Adrenal gland (tissue), 5 donors: Measurements from ENCODE around the gene ST8SIA6.

Source experiments
- POLR2A ChIP-seq, 2 donors: fragments of 450-650 bp; IDR thresholded peaks; one replicate each; pipeline ENCODE4 v1.6.1; 2017; ENCODE audit warnings: antibody characterized with exemption in 2 of 2, mild to moderate bottlenecking in 2 of 2, moderate library complexity in 1 of 2
- TF ChIP-seq, protein P1 (sequence below), 6 experiments: fragments of 450-650 bp in 4 of 6; fragments of 200-600 bp in 2 of 6; sonication (generic) in 1 of 6; IDR thresholded peaks; 1 replicate in 5 of 6; 2 replicates in 1 of 6; pipeline versions ENCODE4 v1.5.1 to v1.8.0; 2016 to 2021; ENCODE audit warnings: antibody characterized with exemption in 6 of 6, mild to moderate bottlenecking in 2 of 6, moderate library complexity in 1 of 6
- donor health status: DM: no; HTN: no; CAD: no.

DNA sequence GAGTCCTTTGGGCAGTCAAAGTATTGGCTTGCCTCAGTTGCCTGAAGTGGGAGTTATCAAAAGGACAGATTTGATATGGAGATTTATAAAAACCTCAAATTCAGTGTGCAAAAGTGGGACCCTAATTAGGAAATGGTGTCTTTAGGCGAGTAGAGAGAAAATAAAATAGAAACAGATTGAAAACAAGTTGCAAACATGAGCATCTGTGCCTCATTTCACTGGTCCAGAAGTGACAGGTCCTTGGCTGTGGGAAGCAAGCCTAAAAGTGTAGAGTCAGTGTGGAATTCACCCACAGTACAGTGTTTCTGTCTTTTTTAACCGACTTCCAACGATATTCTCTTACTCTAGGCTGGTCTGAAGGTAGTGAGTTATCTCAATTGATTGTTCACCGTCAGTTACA lies 51.2 kb downstream of the ST8SIA6 start:
- TF ChIP-seq, protein P1, sequence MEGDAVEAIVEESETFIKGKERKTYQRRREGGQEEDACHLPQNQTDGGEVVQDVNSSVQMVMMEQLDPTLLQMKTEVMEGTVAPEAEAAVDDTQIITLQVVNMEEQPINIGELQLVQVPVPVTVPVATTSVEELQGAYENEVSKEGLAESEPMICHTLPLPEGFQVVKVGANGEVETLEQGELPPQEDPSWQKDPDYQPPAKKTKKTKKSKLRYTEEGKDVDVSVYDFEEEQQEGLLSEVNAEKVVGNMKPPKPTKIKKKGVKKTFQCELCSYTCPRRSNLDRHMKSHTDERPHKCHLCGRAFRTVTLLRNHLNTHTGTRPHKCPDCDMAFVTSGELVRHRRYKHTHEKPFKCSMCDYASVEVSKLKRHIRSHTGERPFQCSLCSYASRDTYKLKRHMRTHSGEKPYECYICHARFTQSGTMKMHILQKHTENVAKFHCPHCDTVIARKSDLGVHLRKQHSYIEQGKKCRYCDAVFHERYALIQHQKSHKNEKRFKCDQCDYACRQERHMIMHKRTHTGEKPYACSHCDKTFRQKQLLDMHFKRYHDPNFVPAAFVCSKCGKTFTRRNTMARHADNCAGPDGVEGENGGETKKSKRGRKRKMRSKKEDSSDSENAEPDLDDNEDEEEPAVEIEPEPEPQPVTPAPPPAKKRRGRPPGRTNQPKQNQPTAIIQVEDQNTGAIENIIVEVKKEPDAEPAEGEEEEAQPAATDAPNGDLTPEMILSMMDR (IDR thresholded peaks at IDR 0.05): no peak
- no peak for TF ChIP-seq POLR2A (IDR thresholded peaks at IDR 0.05)
